HL-60 (cell line): Measurements from ENCODE around the gene PBXIP1.

Source experiments
- GABPA ChIP-seq: IDR thresholded peaks from 2 replicates; pipeline ENCODE4 v1.6.1; 2012; ENCODE audit warnings: low read depth
- POLR2AphosphoS5 ChIP-seq: IDR thresholded peaks from 2 replicates; pipeline ENCODE4 v1.6.1; 2012; ENCODE audit warnings: low read depth
- TF ChIP-seq, protein P1 (sequence below): IDR thresholded peaks from one replicate; pipeline ENCODE4 v1.5.1; 2011; ENCODE audit warnings: low read length, control low read depth, inconsistent platforms; ENCODE audit not compliant: insufficient read depth
- TF ChIP-seq, protein P2 (sequence below): IDR thresholded peaks from 2 replicates; pipeline ENCODE4 v1.6.1; 2012; ENCODE audit warnings: low read depth; ENCODE audit not compliant: insufficient replicate concordance

DNA sequence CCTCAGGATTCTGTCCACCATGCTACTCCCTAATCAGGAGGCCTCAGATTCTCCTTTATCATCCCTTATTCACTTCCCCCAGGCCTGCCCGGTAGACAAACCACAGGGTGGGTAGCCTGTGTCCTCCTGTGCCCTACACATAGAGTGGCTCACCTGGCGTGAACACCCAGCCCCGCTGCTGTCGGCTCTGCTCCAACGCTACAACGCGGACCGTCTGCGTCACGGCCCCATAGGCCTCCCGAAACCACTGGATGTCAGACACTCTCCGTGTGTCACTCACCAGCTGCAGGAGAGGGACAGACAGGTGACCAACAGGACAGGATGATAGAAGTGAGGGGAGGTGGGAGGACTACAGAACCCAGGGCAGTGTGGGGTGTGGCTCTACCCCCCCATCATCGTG, 29.7 kb downstream of the PBXIP1 start:
- TF ChIP-seq, protein P1, sequence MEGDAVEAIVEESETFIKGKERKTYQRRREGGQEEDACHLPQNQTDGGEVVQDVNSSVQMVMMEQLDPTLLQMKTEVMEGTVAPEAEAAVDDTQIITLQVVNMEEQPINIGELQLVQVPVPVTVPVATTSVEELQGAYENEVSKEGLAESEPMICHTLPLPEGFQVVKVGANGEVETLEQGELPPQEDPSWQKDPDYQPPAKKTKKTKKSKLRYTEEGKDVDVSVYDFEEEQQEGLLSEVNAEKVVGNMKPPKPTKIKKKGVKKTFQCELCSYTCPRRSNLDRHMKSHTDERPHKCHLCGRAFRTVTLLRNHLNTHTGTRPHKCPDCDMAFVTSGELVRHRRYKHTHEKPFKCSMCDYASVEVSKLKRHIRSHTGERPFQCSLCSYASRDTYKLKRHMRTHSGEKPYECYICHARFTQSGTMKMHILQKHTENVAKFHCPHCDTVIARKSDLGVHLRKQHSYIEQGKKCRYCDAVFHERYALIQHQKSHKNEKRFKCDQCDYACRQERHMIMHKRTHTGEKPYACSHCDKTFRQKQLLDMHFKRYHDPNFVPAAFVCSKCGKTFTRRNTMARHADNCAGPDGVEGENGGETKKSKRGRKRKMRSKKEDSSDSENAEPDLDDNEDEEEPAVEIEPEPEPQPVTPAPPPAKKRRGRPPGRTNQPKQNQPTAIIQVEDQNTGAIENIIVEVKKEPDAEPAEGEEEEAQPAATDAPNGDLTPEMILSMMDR: no peak
- no peak for TF ChIP-seq POLR2AphosphoS5
- TF ChIP-seq, protein P2, sequence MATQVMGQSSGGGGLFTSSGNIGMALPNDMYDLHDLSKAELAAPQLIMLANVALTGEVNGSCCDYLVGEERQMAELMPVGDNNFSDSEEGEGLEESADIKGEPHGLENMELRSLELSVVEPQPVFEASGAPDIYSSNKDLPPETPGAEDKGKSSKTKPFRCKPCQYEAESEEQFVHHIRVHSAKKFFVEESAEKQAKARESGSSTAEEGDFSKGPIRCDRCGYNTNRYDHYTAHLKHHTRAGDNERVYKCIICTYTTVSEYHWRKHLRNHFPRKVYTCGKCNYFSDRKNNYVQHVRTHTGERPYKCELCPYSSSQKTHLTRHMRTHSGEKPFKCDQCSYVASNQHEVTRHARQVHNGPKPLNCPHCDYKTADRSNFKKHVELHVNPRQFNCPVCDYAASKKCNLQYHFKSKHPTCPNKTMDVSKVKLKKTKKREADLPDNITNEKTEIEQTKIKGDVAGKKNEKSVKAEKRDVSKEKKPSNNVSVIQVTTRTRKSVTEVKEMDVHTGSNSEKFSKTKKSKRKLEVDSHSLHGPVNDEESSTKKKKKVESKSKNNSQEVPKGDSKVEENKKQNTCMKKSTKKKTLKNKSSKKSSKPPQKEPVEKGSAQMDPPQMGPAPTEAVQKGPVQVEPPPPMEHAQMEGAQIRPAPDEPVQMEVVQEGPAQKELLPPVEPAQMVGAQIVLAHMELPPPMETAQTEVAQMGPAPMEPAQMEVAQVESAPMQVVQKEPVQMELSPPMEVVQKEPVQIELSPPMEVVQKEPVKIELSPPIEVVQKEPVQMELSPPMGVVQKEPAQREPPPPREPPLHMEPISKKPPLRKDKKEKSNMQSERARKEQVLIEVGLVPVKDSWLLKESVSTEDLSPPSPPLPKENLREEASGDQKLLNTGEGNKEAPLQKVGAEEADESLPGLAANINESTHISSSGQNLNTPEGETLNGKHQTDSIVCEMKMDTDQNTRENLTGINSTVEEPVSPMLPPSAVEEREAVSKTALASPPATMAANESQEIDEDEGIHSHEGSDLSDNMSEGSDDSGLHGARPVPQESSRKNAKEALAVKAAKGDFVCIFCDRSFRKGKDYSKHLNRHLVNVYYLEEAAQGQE: no peak
- no peak for TF ChIP-seq GABPA
